GM18907 (cell line): ENCODE results near the gene FOXI1.
"Not testable (repeated sequence)": the region's sequence is repeated elsewhere in the genome, so short reads cannot be mapped to it uniquely, and the experiment has no call there.

ENCODE experiments used
- ATAC-seq: cut with Tn5 transposase; IDR thresholded peaks from one replicate; pipeline ENCODE4 v1.9.1; 2021; ENCODE audit warnings: mild to moderate bottlenecking, moderate library complexity; ENCODE audit not compliant: unreplicated experiment

The FOXI1 gene

GRCh38 chr5:170126061-170126460, 20.4 kb downstream of the FOXI1 start:
- ATAC-seq, result no peak

GRCh38 chr5:170126626-170127025, 20.9 kb downstream of the FOXI1 start:
- ATAC-seq, result no peak

- no peak for ATAC-seq
Observed at GRCh38 chr5:170131235-170131634, 25.5 kb downstream of the FOXI1 start.

- no peak for ATAC-seq
Observed at GRCh38 chr5:170132269-170132975, 26.7 kb downstream of the FOXI1 start.

GRCh38 chr5:170132976-170133448, 27.3 kb downstream of the FOXI1 start:
- no peak for ATAC-seq

DNA sequence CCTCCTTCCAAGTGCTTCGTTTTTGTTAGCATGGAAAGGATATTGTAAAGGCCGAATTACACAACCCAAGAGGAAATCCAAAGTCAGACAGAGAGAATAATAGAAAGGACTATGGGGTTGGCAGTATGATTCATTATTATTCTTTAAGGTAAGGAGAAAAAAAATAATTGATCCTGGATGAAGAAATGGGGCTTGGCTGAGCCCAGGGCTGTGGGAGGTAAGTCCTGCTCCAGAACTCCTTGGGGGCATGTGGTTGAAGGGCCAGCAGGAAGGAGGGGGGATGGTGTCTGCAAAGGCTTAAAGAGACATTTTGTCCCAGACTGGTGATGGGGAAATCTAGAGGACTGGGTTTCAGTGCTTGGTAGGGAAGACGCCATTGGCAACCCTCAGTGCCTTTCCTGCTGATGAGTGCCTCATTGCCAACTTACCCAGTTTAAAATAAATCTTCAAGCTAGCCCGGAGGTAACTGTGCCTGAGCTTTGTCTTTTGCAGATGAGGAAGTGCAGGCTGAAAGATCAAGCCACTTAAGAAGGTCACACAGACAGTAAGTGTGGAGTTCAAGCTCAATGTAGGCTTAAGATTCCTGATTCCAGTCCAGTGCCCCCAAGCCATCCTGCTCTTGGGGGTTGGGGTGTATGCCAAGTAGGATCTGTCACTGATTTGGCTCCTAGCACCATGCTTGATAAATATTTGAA, 30.2 kb downstream of the FOXI1 start:
- no peak for ATAC-seq

DNA sequence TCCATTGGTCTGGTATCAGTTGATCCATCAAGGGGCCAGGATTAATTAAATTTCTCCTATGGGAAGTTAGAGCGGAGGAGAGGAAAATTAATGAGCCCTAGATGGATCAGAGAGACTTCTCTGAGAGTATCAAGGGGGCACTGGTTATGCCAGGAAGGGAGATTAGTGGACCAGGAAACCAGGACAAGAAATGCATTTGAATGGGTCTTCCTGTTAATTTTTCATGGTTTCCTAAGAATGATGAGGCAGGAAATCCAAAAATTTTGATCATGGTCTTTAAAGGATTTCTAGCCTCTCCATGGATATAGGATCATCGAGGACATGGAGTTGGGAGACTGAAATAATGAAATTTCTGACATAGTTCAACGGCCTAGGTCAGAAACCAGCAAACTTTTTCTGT, 30.8 kb downstream of the FOXI1 start:
- no peak for ATAC-seq

DNA sequence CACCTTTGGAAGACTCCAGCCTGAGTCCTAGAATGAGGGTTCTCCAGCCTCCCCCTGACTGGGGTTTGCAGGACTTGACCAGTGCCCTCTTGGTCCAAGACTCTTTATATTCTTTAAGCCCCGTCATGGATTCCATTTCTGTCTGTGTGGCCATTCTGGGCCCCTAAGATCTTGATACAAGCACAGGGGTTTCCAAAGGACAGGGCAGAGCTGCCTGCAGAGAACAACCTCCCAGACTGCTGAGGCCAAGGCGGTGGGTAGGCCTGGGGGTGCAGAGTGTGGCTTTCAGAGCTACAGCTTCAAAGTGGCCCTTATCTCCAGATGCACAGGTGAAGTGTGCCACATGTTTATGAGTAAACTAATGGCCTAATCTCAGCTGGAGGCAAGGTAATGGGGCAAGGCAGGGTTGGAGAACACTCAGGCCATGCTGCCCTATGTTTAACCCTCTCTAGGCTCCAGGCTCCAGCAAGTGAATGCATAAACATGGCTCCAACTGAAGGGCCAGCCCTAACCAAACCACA, 32.1 kb downstream of the FOXI1 start:
- ATAC-seq, result no peak

DNA sequence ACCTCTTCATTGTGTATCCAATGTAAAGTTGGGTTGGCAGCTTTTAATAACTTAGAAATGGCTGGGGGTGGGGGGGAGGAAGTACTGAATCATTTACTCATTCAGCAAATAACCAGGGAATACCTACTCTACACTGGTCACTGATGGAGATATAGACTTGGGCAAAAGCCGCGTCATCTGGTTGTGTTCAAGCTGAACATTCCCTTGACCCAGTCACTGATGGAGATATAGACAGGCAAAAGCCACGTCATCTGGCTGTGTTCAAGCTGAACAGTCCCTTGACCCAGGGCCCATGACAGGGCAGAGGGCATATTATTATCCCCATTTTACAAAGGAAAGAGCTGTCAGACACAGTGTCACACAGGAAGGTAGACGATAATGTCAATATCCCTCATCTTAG, 32.6 kb downstream of the FOXI1 start:
- no peak for ATAC-seq

DNA sequence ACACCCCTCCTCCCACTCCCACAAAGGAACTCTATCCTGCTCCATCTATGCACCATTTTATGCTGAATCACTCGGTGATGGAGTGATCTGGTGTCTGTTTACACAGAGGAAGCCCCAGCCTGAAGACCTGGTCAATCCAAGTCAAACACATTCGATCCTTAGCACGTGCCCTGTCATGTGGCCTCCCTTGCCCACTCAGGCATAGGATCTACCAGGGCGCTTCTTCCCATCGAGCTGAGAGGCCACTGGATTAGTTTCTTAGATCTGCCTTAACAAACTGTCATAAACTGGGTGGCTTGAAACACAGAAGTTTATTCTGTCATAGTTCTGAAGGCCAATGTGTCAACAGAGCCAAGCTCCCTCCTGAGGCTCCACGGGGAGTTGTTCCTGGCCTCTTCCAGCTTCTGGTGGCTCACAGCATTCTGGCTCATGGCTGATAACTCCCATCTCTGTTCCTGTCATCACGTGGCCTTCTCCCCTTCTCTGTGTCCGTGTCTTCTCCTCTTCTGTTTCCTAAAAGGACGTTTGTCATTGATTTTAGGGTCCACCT, 34.2 kb downstream of the FOXI1 start:
- no peak for ATAC-seq

DNA sequence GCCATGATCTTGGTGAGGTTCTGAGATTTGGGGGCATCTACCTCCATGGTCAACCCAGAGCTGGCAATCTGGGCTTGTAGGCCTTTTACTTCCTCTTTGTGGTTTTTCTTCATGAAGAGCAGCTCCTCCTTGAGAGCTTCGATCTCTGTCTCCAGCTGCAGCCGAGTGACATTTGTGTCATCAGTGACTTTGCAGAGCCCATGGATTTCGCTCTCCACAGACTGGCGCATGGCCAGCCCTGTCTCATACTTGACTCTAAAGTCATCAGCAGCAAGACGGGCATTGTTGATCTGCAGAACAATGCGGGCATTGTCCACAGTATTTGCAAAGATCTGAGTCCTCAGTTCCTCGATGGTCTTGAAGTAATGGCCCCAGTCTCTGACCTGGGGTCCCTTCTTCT, 35.5 kb downstream of the FOXI1 start:
- not testable (repeated sequence) for ATAC-seq

DNA sequence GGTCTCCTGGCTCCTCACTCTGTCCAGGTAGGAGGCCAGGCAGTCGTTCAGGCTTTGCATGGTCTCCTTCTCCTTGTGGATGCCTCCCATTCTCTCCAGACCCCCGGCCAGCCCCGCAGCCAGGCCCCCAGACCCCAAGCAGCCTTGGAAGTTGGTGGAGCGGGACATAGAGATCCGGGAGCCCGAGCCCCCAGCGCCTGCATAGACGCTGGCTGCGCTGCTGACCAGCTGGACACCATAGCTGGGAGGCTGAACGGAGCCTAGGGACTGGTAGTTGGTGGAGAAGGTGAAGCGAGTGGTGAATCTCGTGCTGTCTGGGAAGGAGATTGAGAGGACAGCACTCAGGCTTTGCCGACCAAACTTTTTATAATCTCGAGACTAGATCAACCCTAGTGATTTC, 35.9 kb downstream of the FOXI1 start:
- no peak for ATAC-seq

GRCh38 chr5:170142196-170142595, 36.5 kb downstream of the FOXI1 start:
- ATAC-seq, result no peak

- ATAC-seq, result no peak
Observed at GRCh38 chr5:170143091-170143490, 37.4 kb downstream of the FOXI1 start.

DNA sequence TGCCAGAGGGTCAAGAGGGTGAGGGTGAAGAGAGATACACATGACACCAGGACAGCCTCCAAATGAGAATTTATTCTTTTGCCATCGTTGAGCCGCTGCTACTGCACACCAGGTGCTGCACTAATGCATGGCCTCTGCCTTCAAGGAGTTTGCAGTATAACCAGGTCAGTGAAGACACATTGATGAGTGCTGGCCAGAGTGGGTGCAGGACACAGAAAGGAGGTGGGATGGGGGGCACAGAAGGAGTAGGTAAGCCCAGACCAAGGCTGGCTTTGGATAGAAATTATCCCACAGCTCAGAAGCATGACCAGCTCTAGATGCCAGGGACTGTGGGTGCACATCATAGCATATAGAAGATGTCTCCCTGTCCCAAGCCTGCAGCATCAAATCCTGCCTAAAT, 38.0 kb downstream of the FOXI1 start:
- ATAC-seq, result no peak

DNA sequence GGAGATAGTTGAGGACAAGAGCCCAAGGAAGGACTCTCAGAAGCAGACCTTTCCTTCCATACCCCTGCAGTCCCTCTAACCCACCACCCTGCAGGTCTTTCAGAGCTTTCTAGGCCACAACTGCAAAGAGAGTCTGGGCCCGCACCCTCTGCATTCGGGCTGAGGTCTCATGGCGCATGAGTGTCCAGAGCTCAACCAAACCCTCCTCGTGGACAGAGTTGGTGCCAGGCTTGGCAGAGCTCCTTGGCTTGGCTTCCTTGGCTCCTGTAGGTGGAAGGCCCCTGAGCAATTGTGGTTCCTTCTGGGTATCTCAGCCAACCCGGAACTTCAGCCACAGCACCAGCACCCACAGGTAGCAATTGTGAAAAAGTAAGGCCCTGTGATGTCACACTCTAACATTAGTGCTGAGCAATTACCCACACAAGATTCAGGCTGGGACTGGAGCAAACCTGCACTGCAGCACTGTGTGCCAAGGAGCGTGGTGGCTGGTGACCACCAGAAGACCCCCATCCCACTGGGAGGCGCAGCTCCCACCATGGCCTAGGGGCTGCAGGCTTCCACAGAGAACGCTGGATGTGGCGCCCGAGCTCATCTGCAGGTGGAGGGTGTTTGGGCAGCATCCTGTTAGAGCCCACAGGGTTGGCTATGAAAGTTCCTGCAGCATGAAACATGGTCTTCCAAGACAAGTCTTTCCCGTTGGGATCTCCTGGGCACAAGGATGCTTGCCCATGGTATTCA, 38.8 kb downstream of the FOXI1 start:
- ATAC-seq, result no peak

DNA sequence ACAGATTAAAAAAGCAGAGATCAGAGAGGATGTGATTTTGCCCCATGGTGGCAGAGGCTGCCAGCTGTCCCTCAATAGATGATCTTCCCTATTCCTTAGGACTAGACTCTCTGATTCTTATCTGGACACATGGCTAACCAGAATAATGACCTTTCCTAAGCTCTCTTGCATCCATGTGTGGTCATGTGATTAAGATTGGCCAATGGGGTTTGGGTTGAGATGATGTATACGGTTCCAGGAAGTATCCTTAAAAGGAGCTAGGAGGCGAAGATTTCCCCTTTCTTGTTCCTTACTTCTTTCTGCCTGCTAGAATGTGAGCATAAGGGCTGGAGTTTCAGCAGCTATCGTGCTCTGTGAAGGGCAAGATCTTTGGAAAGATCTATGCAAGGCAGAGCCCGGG, 39.8 kb downstream of the FOXI1 start:
- no peak for ATAC-seq

DNA sequence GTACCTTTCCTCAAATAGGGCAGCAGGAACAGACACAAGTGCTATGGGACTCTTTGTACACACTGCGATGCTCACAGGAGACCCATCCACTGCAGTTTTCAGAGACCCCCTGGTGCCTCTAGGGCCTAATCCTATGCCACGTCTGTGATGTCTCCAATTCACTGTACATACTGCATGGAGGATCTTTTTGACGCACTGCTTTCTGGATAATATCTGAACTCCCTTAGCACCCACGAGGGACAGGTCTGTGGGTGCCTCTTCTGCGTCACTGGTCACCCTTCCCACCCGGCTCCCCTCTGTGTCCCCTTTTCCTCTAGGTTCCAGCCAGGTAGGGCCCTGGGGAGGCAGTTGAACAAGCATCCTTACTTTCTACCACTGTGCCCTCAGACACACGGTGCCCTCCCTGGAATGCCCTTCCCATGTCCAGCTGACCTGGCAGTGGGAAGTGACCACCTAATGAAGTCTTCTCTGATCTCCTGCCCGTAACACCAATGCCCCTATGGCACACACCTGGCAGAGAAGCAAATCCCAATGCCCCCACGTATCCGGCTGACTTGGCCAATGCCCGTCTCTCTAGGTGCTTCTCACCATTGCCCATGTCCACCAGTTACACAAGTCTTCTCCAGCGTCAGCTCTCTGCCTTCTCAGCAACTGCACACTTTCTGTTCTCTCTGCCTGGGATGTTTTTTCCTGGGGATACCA, 41.5 kb downstream of the FOXI1 start:
- no peak for ATAC-seq

DNA sequence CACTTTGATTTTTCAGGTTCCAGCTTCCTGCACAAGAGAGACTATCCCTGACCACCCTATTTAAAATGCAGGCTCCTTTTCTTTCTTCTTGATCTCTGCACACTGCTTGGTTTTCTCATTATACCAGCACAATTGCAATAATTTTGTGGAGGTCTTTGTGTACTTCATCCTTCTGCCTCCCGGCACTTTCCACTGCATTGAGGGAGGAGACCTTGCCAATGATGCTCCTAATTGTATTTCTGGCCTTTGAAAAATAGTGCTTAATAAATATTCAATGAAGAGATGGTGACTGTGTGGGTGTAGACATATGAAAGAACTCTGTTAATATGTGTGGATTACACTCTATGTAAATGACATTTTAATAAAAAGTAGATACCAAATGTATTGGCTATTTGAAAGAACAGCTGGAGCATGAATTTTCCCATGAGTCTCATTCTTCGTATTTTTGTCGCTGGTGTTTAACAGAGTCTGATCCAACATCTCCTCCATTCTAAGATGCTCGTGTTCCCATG, 42.1 kb downstream of the FOXI1 start:
- no peak for ATAC-seq

- no peak for ATAC-seq
Observed at GRCh38 chr5:170148430-170149205, 42.9 kb downstream of the FOXI1 start.
